HEK293 (cell line): ENCODE results near the gene NIN.

Source experiments
- BCL6B ChIP-seq: fragments of 450-650 bp; formaldehyde crosslinking; IDR thresholded peaks from 2 replicates; pipeline ENCODE4 v1.5.1; 2017; ENCODE audit warnings: missing biosample characterization, missing genetic modification characterization
- EGR2 ChIP-seq: fragments of 450-650 bp; formaldehyde crosslinking; IDR thresholded peaks from 2 replicates; pipeline ENCODE4 v1.5.1; 2016; ENCODE audit warnings: low read depth, missing biosample characterization, missing genetic modification characterization
- HOXA7 ChIP-seq: sonication (generic); formaldehyde crosslinking; IDR thresholded peaks from 2 replicates; pipeline ENCODE4 v1.8.1; 2022; ENCODE audit warnings: missing genetic modification reagents, borderline replicate concordance
- HOXD13 ChIP-seq: sonication (generic); formaldehyde crosslinking; IDR thresholded peaks from 2 replicates; pipeline ENCODE4 v1.8.0; 2022; ENCODE audit warnings: missing genetic modification reagents, borderline replicate concordance
- KLF10 ChIP-seq: fragments of 450-650 bp; IDR thresholded peaks from 2 replicates; pipeline ENCODE4 v1.5.1; 2018; ENCODE audit warnings: missing biosample characterization, mild to moderate bottlenecking, missing genetic modification characterization
- KLF9 ChIP-seq: fragments of 450-650 bp; formaldehyde crosslinking; IDR thresholded peaks from 2 replicates; pipeline ENCODE4 v1.5.1; 2016; ENCODE audit warnings: missing biosample characterization, missing genetic modification characterization, low read depth
- REST ChIP-seq: fragments of 450-650 bp; formaldehyde crosslinking; IDR thresholded peaks from 2 replicates; pipeline ENCODE4 v1.5.1; 2016; ENCODE audit warnings: missing biosample characterization, missing genetic modification characterization
- SALL2 ChIP-seq: fragments of 450-650 bp; formaldehyde crosslinking; IDR thresholded peaks from 2 replicates; pipeline ENCODE4 v1.5.0; 2017; ENCODE audit warnings: missing biosample characterization, mild to moderate bottlenecking, missing genetic modification characterization, borderline replicate concordance
- SETDB1 ChIP-seq: IDR thresholded peaks from one replicate; pipeline ENCODE4 v1.6.1; 2017; ENCODE audit warnings: mild to moderate bottlenecking, low read length, moderate library complexity, mixed read lengths; ENCODE audit not compliant: insufficient read length
- WT1 ChIP-seq: fragments of 450-650 bp; formaldehyde crosslinking; IDR thresholded peaks from 2 replicates; pipeline ENCODE4 v1.5.1; 2016; ENCODE audit warnings: missing biosample characterization, missing genetic modification characterization
- YY1 ChIP-seq: fragments of 450-650 bp; formaldehyde crosslinking; IDR thresholded peaks from 2 replicates; pipeline ENCODE4 v1.5.1; 2018; ENCODE audit warnings: missing biosample characterization, missing genetic modification characterization
- ZBTB8A ChIP-seq: fragments of 450-650 bp; formaldehyde crosslinking; IDR thresholded peaks from 2 replicates; pipeline ENCODE4 v1.5.1; 2016; ENCODE audit warnings: missing biosample characterization, missing genetic modification characterization
- ZNF133 ChIP-seq: fragments of 450-650 bp; formaldehyde crosslinking; IDR thresholded peaks from 2 replicates; pipeline ENCODE4 v1.5.1; 2016; ENCODE audit warnings: missing biosample characterization, missing genetic modification characterization
- ZNF148 ChIP-seq: fragments of 450-650 bp; formaldehyde crosslinking; IDR thresholded peaks from 2 replicates; pipeline ENCODE4 v1.5.0; 2017; ENCODE audit warnings: missing biosample characterization, missing genetic modification characterization, borderline replicate concordance
- ZNF16 ChIP-seq: fragments of 450-650 bp; formaldehyde crosslinking; IDR thresholded peaks from 2 replicates; pipeline ENCODE4 v1.5.1; 2016; ENCODE audit warnings: low read depth, missing biosample characterization, missing genetic modification characterization
- ZNF169 ChIP-seq: fragments of 450-650 bp; formaldehyde crosslinking; IDR thresholded peaks from 2 replicates; pipeline ENCODE4 v1.5.1; 2016; ENCODE audit warnings: missing biosample characterization, missing genetic modification characterization
- ZNF174 ChIP-seq: fragments of 450-650 bp; formaldehyde crosslinking; IDR thresholded peaks from 2 replicates; pipeline ENCODE4 v1.5.0; 2017; ENCODE audit warnings: missing biosample characterization, mild to moderate bottlenecking, missing genetic modification characterization
- ZNF280D ChIP-seq: fragments of 450-650 bp; formaldehyde crosslinking; IDR thresholded peaks from 2 replicates; pipeline ENCODE4 v1.5.1; 2016; ENCODE audit warnings: missing biosample characterization, missing genetic modification characterization
- ZNF292 ChIP-seq: fragments of 450-650 bp; formaldehyde crosslinking; IDR thresholded peaks from 2 replicates; pipeline ENCODE4 v1.5.1; 2016; ENCODE audit warnings: low read depth, missing biosample characterization, missing genetic modification characterization, borderline replicate concordance
- ZNF302 ChIP-seq: fragments of 450-650 bp; formaldehyde crosslinking; IDR thresholded peaks from 2 replicates; pipeline ENCODE4 v1.5.1; 2016; ENCODE audit warnings: missing biosample characterization, missing genetic modification characterization, low read depth
- ZNF510 ChIP-seq: fragments of 450-650 bp; formaldehyde crosslinking; IDR thresholded peaks from 2 replicates; pipeline ENCODE4 v1.5.1; 2018; ENCODE audit warnings: mild to moderate bottlenecking, missing genetic modification characterization, missing biosample characterization; ENCODE audit not compliant: insufficient replicate concordance
- ZNF521 ChIP-seq: fragments of 450-650 bp; formaldehyde crosslinking; IDR thresholded peaks from 2 replicates; pipeline ENCODE4 v1.5.1; 2017; ENCODE audit warnings: missing biosample characterization, mild to moderate bottlenecking, missing genetic modification characterization
- ZNF558 ChIP-seq: fragments of 450-650 bp; formaldehyde crosslinking; IDR thresholded peaks from 2 replicates; pipeline ENCODE4 v1.5.1; 2016; ENCODE audit warnings: missing biosample characterization, missing genetic modification characterization
- ZNF621 ChIP-seq: fragments of 450-650 bp; formaldehyde crosslinking; IDR thresholded peaks from 2 replicates; pipeline ENCODE4 v1.5.1; 2017; ENCODE audit warnings: missing biosample characterization, missing genetic modification characterization
- ZNF626 ChIP-seq: fragments of 450-650 bp; sonication (Bioruptor Pico); formaldehyde crosslinking; IDR thresholded peaks from 2 replicates; pipeline ENCODE4 v1.5.1; 2018; ENCODE audit warnings: missing biosample characterization, missing genetic modification characterization, inconsistent platforms
- ZNF670 ChIP-seq: fragments of 450-650 bp; formaldehyde crosslinking; IDR thresholded peaks from 2 replicates; pipeline ENCODE4 v1.5.1; 2016; ENCODE audit warnings: missing biosample characterization, missing genetic modification characterization, low read depth
- ZNF701 ChIP-seq: fragments of 450-650 bp; formaldehyde crosslinking; IDR thresholded peaks from 2 replicates; pipeline ENCODE4 v1.5.1; 2016; ENCODE audit warnings: missing biosample characterization, missing genetic modification characterization
- ZNF768 ChIP-seq: fragments of 450-650 bp; formaldehyde crosslinking; IDR thresholded peaks from 2 replicates; pipeline ENCODE4 v1.5.1; 2018; ENCODE audit warnings: missing biosample characterization, mild to moderate bottlenecking, missing genetic modification characterization
- ZSCAN18 ChIP-seq: fragments of 450-650 bp; formaldehyde crosslinking; IDR thresholded peaks from 2 replicates; pipeline ENCODE4 v1.5.1; 2016; ENCODE audit warnings: missing biosample characterization, missing genetic modification characterization

The NIN gene

GRCh38 chr14:50763382-50764007 is 67.5 kb downstream of the NIN start (continued):
- TF ChIP-seq ZSCAN18 (tag by site-specific recombination): no peak
- no peak for TF ChIP-seq EGR2
- TF ChIP-seq ZNF670: no peak
- no peak for TF ChIP-seq ZNF621 (tag by site-specific recombination)
- TF ChIP-seq ZNF302 (tag by site-specific recombination): no peak
- no peak for TF ChIP-seq ZNF292 (tag by site-specific recombination)
- no peak for TF ChIP-seq KLF9 (tag by site-specific recombination)
- TF ChIP-seq WT1: no peak
- no peak for TF ChIP-seq ZNF701 (tag by site-specific recombination)
- TF ChIP-seq ZNF148 (tag by site-specific recombination): no peak
- TF ChIP-seq KLF10 (tag by site-specific recombination): no peak
- TF ChIP-seq ZNF16 (tag by site-specific recombination): no peak
- TF ChIP-seq ZNF768 (tag by site-specific recombination): no peak
- TF ChIP-seq HOXD13: peak; percentile 54; the same call in 1 of the 2 replicates
- no peak for TF ChIP-seq HOXA7 (CRISPR knock-in tag)
- no peak for TF ChIP-seq ZNF174 (tag by site-specific recombination)
- no peak for TF ChIP-seq REST (tag by site-specific recombination)
- TF ChIP-seq ZNF558 (tag by site-specific recombination): peak; percentile 39; the same call in 1 of the 2 replicates
- TF ChIP-seq ZNF280D: no peak
- TF ChIP-seq BCL6B (tag by site-specific recombination): peak; percentile 41; the same call in 1 of the 2 replicates
- no peak for TF ChIP-seq ZBTB8A
- TF ChIP-seq ZNF626 (tag by site-specific recombination): no peak
- no peak for TF ChIP-seq ZNF169
- no peak for TF ChIP-seq ZNF510 (tag by site-specific recombination)
- TF ChIP-seq YY1: no peak
- no peak for TF ChIP-seq SALL2 (tag by site-specific recombination)
- TF ChIP-seq ZNF133 (tag by site-specific recombination): no peak
- no peak for TF ChIP-seq ZNF521
- no peak for TF ChIP-seq SETDB1
